AG10803 (cell line): ENCODE measurements around the gene PAIP1.
A peak's percentile ranks its signal among the peaks of the same experiment; 100 is the strongest.
"Not testable (repeated sequence)": the region's sequence is repeated elsewhere in the genome, so short reads cannot be mapped to it uniquely, and the experiment has no call there.

Source experiments
- DNase-seq: peaks from one replicate; pipeline ENCODE4 v3.0.0; 2010; ENCODE audit warnings: low read depth
- H3K4me3 ChIP-seq: 2 replicates; pipeline ENCODE4 v1.5.1; 2011; ENCODE audit warnings: mild to moderate bottlenecking, low read length, control low read depth
- CTCF ChIP-seq: conservative IDR thresholded peaks from 2 replicates; pipeline ENCODE4 v1.5.1; 2011; ENCODE audit warnings: mild to moderate bottlenecking, low read length, control low read depth, inconsistent platforms

Gene PAIP1

GRCh38 chr5:43515678-43516048 lies 41.2 kb downstream of the PAIP1 start:
- TF ChIP-seq CTCF: no peak
- H3K4me3 ChIP-seq: peak overlapping the region; percentile 84

GRCh38 chr5:43514816-43515677 lies 41.8 kb downstream of the PAIP1 start, which contains the start of gene C5orf34:
Gene C5orf34, minus strand, starts transcription at chr5:43515148. Its CDS starts 5,809 bp downstream, at chr5:43509339.
- no peak for TF ChIP-seq CTCF
- DNase-seq: peak; percentile 93
- peak within 1 kb of the TSS; percentile 84 for H3K4me3 ChIP-seq

More at GRCh38 chr5:43515678-43516048, 41.2 kb downstream of the PAIP1 start:
- no peak for DNase-seq

GRCh38 chr5:43514471-43514815 lies 42.4 kb downstream of the PAIP1 start:
- no peak for TF ChIP-seq CTCF
- H3K4me3 ChIP-seq: peak overlapping the region; percentile 84
- DNase-seq: peak; percentile 75

GRCh38 chr5:43514025-43514424 lies 42.9 kb downstream of the PAIP1 start:
- DNase-seq: no peak
- H3K4me3 ChIP-seq: peak overlapping the region; percentile 84
- TF ChIP-seq CTCF: no peak

GRCh38 chr5:43511062-43511461 lies 45.8 kb downstream of the PAIP1 start:
- DNase-seq, H3K4me3 ChIP-seq: not testable (repeated sequence)

GRCh38 chr5:43498581-43498980 lies 58.3 kb downstream of the PAIP1 start:
- DNase-seq: no peak
- no peak overlapping the region for H3K4me3 ChIP-seq
- TF ChIP-seq CTCF: no peak

- no peak overlapping the region for H3K4me3 ChIP-seq
- no peak for DNase-seq
- TF ChIP-seq CTCF: no peak
These were observed 59.4 kb downstream of the PAIP1 start for GRCh38 chr5:43497311-43498104.
